NCI-H748 (cell line): Measurements from ENCODE around the gene USP15.
"Not testable (repeated sequence)": the region's sequence is repeated elsewhere in the genome, so short reads cannot be mapped to it uniquely, and the experiment has no call there.

Source experiments
- DNase-seq: peaks from one replicate; lab custom pipeline; 2025; ENCODE audit not compliant: unreplicated experiment; lab: John Stamatoyannopoulos, UW

USP15 gene

GRCh38 chr12:62317017-62317416 lies 56.8 kb downstream of the USP15 start:
- DNase-seq: no peak

- DNase-seq: no peak
Observed at GRCh38 chr12:62319058-62319457, 58.9 kb downstream of the USP15 start.

DNA sequence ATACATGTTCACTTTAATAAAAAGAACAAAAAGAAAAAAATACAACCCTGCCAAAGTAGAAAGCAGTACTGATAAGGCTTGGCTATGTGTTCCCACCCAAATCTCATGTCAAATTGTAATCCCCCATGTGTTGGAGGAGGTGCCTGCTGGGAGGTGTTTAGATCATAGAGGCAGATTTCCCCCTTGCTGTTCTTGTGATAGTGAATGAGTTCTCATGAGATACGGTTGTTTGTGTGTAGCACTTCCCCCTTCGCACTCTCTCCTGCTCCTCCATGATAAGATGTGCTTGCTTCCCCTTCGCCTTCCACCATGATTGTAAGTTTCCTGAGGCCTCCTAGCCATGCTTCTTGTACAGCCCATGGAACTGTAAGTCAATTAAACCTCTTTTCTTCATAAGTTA lies 59.9 kb downstream of the USP15 start:
- no peak for DNase-seq

GRCh38 chr12:62323386-62323785 lies 63.2 kb downstream of the USP15 start:
- DNase-seq: no peak

DNA sequence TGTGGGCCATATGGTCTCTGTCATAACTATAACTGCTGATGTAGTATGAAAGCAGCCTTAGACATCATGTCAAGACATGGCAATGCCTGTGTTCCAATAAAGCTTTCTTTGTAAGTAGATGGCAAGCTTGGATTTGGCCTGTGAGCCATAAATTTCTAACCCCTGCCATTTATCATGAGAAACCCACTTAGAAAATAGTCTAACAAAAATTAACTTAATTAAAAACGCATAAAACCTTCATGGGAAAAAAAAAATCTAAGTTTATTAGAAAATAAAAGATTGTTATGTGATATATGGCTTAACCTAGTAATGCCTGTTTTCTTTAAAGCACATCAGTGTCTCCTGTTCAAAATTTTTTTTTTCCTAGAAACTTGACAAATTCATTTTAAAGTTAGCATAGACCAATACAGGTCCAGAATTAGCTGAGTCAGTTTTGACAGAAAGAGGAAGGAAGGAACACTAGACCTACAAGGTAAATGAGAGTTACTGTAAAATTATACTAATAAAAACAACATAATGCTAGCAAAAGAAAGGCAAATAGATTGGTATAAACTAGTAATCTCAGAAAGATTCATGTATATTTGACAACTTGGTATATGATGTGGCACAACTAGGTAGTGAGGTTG lies 68.2 kb downstream of the USP15 start:
- no peak for DNase-seq

- DNase-seq: no peak
Observed at GRCh38 chr12:62331306-62331705, 71.1 kb downstream of the USP15 start.

DNA sequence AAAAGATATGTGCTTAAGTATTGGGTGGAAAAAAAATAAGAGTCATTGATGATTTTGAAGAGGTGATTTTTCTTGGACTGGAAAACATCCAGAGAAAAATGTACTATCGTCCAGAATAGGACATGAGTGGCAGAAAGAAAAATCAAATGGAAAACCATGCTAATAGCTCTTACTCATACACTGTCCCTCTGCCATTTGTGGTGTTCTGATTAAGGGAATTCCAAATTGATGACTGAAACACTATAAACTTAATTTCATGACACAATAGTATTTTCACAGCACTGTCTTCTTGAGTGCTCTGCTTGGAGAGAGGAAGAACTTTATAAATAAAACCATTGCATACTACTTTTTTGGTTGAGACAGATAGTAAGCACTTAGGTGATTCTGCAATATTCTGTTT lies 72.4 kb downstream of the USP15 start:
- no peak for DNase-seq

- DNase-seq: no peak
Observed at GRCh38 chr12:62335057-62335456, 74.9 kb downstream of the USP15 start.

GRCh38 chr12:62335796-62336195 lies 75.6 kb downstream of the USP15 start:
- DNase-seq: no peak

- not testable (repeated sequence) for DNase-seq
Observed at GRCh38 chr12:62337643-62338042, 77.4 kb downstream of the USP15 start.

DNA sequence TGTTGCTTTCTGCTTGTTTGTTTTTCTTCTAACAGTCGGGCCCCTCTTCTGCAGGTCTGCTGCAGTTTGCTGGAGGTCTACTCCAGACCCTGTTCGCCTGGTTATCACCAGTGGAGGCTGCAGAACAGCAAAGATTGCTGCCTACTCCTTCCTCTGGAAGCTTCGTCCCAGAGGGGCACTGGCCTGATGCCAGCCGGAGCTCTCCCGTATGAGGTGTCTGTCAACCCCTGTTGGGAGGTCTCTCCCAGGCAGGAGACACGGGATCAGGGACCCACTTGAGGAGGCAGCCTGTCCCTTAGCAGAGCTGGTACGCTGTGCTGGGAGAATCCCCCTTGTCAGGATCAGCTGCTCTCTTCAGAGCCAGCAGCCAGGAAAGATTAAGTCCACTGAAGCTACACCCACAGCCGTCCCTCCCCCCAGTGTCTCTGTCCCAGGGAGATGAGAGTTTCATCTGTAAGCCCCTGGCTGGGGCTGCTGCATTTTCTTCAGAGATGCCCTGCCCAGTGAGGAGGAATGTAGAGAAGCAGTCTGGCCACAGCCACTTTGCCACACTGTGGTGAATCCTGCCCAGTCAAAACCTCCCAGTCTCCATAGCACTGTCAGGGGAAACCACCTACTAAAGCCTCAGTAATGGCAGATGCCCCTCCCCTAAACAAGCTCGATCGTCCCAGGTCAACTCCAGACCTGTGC lies 82.6 kb downstream of the USP15 start:
- DNase-seq: not testable (repeated sequence)

DNA sequence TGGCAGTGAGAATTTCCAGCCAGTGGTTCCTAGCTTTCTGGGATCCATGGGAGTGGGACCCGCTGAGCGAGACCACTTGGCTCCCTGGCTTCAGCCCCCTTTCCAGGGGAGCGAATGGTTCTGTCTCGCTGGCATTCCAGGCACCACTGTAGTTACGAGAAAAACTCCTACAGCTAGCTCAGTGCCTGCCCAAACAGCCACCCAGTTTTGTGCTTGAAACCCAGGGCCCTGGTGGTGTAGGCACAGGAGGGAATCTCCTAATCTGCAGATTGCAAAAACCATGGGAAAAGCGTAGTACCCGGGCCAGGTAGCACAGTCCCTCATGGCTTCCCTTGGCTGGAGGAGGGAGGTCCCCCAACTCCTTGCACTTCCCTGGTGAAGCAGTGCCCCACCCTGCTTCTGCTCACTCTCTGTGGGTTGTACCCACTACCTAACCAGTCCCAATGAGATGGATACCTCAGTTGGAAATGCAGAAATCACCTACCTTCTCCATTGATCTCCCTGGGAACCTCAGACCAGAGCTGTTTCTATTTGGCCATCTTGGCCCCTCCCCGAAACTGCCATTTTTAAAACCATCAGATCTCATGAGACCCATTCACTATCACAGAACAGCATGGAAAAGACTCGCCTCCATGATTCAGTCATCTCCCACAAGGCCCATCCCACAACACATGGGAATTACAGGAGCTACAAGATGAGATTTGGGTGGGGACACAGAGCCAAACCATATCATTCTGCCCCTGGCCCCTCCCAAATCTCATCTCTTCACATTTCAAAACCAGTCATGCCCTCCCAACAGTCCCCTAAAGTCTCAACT lies 83.3 kb downstream of the USP15 start:
- DNase-seq: not testable (repeated sequence)

DNA sequence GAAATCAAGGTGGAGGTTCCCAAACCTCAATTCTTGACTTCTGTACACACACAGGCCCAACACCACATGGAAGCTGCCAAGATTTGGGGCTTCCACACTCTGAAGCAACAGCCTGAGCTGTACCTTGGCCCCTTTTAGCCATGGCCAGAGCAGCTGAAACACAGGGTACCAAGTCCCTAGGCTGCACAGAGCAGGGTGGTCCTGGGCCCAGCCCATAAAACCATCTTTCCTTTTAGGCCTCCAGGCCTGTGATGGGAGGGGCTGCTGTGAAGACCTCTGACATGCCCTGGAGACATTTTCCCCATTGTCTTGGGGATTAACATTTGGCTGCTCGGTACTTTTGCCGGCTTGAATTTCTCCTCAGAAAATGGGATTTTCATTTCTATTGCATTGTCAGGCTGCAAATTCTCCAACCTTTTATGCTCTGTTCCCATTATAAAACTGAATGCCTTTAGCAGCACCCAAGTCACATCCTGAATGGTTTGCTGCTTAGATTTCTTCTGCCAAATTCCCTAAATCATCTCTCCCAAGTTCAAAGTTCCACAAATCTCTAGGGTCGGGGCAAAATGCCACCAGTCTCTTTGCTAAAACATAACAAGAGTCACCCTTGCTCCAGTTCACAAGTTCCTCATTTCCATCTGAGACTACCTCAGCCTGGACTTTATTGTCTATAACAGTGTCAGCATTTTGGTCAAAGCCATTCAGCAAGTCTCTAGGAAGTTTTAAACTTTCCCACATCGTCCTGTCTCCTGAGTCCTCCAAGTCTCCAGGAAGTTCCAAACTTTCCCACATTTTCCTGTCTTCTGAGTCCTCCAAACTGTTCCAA lies 84.7 kb downstream of the USP15 start:
- DNase-seq: not testable (repeated sequence)

- DNase-seq: no peak
Observed at GRCh38 chr12:62345667-62346066, 85.5 kb downstream of the USP15 start.

- DNase-seq: no peak
Observed at GRCh38 chr12:62346817-62347216, 86.6 kb downstream of the USP15 start.

DNA sequence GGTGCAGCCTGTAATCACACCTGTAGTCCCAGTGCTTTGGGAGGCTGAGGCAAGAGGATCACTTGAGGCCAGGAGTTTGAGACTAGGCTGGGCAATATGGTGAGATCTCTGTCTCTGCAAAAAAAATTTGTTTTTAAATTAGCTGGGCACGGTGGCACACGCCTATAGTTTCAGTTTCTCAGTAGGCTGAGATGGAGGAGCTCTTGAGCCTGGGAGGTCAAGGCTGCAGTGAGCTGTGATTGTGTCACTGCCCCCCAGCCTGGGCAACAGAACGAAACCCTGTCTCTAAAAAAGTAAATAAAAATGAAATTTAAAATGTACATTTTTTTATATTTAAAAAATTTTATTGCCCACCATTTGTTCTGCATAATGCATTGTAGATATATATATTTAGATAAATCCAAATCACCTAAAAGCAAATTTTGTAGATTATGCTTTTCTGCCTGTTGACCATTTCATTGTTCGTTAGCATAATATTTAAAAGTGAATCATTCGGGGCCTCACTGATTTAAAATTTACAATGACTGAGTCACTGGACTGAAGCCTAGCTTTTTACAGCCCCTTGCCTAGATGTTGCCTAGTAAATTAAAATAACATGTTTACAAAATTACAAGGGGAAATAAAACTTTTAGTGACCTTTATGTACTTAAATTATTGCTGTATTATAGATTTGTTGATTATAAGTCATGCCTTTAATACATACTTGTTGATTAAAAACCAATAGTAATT lies 87.9 kb downstream of the USP15 start:
- no peak for DNase-seq

DNA sequence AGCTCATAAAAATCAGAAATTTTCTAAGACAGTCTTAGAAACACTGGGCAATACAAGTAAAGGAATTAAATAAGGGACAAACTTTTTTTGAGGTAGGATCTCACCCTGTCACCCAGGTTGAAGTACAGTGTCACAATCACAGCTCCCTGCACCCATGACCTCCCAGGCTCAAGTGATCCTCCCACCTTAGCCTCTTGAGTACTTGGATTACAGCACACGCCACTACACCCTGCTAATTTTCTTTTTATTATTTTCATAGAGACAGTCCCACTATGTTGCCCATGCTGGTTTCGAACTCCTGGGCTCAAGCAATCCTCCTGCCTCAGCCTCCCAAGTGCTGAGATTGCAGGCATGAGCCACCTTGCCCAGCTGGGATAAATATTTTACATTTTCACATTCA lies 90.3 kb downstream of the USP15 start:
- no peak for DNase-seq

GRCh38 chr12:62351326-62351725 lies 91.1 kb downstream of the USP15 start:
- no peak for DNase-seq

DNA sequence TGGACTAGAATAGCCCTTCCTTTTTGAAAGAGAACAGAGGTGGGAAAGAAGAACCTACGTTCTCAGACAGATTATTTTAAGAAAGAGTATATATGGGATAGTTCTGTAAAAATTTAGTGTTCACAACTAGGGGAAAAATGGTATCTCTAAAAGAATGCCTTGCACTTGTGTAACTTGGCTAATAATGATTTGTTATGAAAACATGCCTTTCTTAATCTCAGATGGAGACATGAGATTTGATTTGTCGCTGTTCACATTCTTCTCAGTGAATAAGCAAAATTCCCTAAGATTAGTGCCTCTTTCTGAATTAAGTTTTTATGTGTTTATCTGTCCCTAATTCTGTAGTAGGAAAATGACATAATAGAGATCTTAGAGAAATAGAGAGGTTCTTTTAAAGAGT lies 100.8 kb downstream of the USP15 start:
- no peak for DNase-seq

GRCh38 chr12:62363506-62363905 lies 103.3 kb downstream of the USP15 start:
- no peak for DNase-seq

GRCh38 chr12:62364697-62365096 lies 104.5 kb downstream of the USP15 start:
- DNase-seq: not testable (repeated sequence)
